Trophoblast cell (in vitro differentiated cells and primary cell): ENCODE data around the gene DDX5.

Source experiments
- DNase-seq, 2 donors: peaks; one replicate each; pipeline ENCODE4 v3.0.0-alpha.2; 2016
- H2AFZ ChIP-seq: 2 replicates; pipeline ENCODE4 v1.6.1; 2013; ENCODE audit warnings: low read length, moderate library complexity, mild to moderate bottlenecking; ENCODE audit not compliant: insufficient read depth, poor library complexity
- H2AK5ac ChIP-seq: 2 replicates; pipeline ENCODE4 v1.6.1; 2013; ENCODE audit warnings: mild to moderate bottlenecking, low read length
- H2BK120ac ChIP-seq: 2 replicates; pipeline ENCODE4 v1.6.1; 2013; ENCODE audit warnings: low read length, mild to moderate bottlenecking, moderate library complexity; ENCODE audit not compliant: insufficient read depth, poor library complexity
- H2BK12ac ChIP-seq: 2 replicates; pipeline ENCODE4 v1.6.1; 2013; ENCODE audit warnings: mild to moderate bottlenecking, low read length, moderate library complexity
- H2BK5ac ChIP-seq: 2 replicates; pipeline ENCODE4 v1.6.1; 2013; ENCODE audit warnings: low read length, low read depth, moderate library complexity, mild to moderate bottlenecking; ENCODE audit not compliant: poor library complexity
- H3K14ac ChIP-seq: 2 replicates; pipeline ENCODE4 v1.6.1; 2013; ENCODE audit warnings: mild to moderate bottlenecking, low read length
- H3K18ac ChIP-seq: 2 replicates; pipeline ENCODE4 v1.6.1; 2013; ENCODE audit warnings: mild to moderate bottlenecking, low read length
- H3K23ac ChIP-seq: 2 replicates; pipeline ENCODE4 v1.6.1; 2013; ENCODE audit warnings: low read length
- H3K27ac ChIP-seq: 2 replicates; pipeline ENCODE4 v1.5.1; 2013; ENCODE audit warnings: low read depth, mild to moderate bottlenecking, inconsistent platforms, low read length, moderate library complexity
- H3K27me3 ChIP-seq: 2 replicates; pipeline ENCODE4 v1.6.1; 2013; ENCODE audit warnings: inconsistent platforms, mild to moderate bottlenecking, low read length, moderate library complexity; ENCODE audit not compliant: insufficient read depth
- H3K36me3 ChIP-seq, 2 experiments: 1 replicate in 1 of 2; 2 replicates in 1 of 2; pipeline ENCODE4 v1.6.1; 2013; ENCODE audit warnings: low read length in 2 of 2, mild to moderate bottlenecking in 2 of 2, moderate library complexity in 1 of 2; ENCODE audit not compliant: insufficient read depth in 2 of 2, control insufficient read depth in 1 of 2
- H3K4ac ChIP-seq: 2 replicates; pipeline ENCODE4 v1.6.1; 2013; ENCODE audit warnings: low read depth, mild to moderate bottlenecking, low read length, moderate library complexity
- H3K4me1 ChIP-seq, 2 experiments: 1 replicate in 1 of 2; 2 replicates in 1 of 2; pipeline ENCODE4 v1.6.1; 2013; ENCODE audit warnings: low read length in 2 of 2, mild to moderate bottlenecking in 2 of 2, moderate library complexity in 1 of 2; ENCODE audit not compliant: insufficient read depth in 2 of 2, control insufficient read depth in 1 of 2
- H3K4me2 ChIP-seq: 2 replicates; pipeline ENCODE4 v1.6.1; 2013; ENCODE audit warnings: inconsistent platforms, mild to moderate bottlenecking, low read length, moderate library complexity
- H3K4me3 ChIP-seq: 2 replicates; pipeline ENCODE4 v1.5.1; 2013; ENCODE audit warnings: mild to moderate bottlenecking, low read depth, low read length, inconsistent platforms
- H3K79me1 ChIP-seq: one replicate; pipeline ENCODE4 v1.6.1; 2013; ENCODE audit warnings: low read length
- H3K79me2 ChIP-seq: 2 replicates; pipeline ENCODE4 v1.6.1; 2013; ENCODE audit warnings: low read length, mild to moderate bottlenecking; ENCODE audit not compliant: control insufficient read depth, insufficient read depth, poor library complexity
- H3K9ac ChIP-seq: 2 replicates; pipeline ENCODE4 v1.6.1; 2013; ENCODE audit warnings: mild to moderate bottlenecking, low read length
- H3K9me3 ChIP-seq: 2 replicates; pipeline ENCODE4 v1.6.1; 2013; ENCODE audit warnings: low read depth, mild to moderate bottlenecking, control low read depth, inconsistent platforms, low read length; ENCODE audit not compliant: insufficient read depth
- H4K12ac ChIP-seq: 2 replicates; pipeline ENCODE4 v1.6.1; 2013; ENCODE audit warnings: low read depth, mild to moderate bottlenecking, low read length, moderate library complexity
- H4K8ac ChIP-seq: 2 replicates; pipeline ENCODE4 v1.6.1; 2013; ENCODE audit warnings: low read depth, mild to moderate bottlenecking, low read length, moderate library complexity
- H4K91ac ChIP-seq: one replicate; pipeline ENCODE4 v1.6.1; 2013; ENCODE audit warnings: low read depth, mild to moderate bottlenecking, low read length, moderate library complexity
- WGBS: extraction: QIAGEN DNeasy Blood & Tissue Kit; methylation state at CpG from one replicate; pipeline ENCODE4 v1.1.7; 2013; ENCODE audit warnings: missing lambda C conversion rate; ENCODE audit not compliant: insufficient read length, insufficient coverage; ENCODE audit errors: extremely low coverage; 5-methylcytosine and 5-hydroxymethylcytosine counted together

Gene DDX5

GRCh38 chr17:64547319-64547718 is 41.2 kb upstream of the DDX5 start:
- no peaks in the 10 kb centered on the region for H3K27me3 ChIP-seq
- WGBS, result no CpG with 5 or more reads among the region's 10 CpGs

GRCh38 chr17:64546716-64547115 is 40.6 kb upstream of the DDX5 start:
- no peaks in the 10 kb centered on the region for H3K79me1 ChIP-seq
- no peak for DNase-seq
- H3K27ac ChIP-seq, result no peak overlapping the region
- H3K4me3 ChIP-seq, result no peak overlapping the region
- H3K79me2 ChIP-seq, result no peaks in the 10 kb centered on the region
- H3K9ac ChIP-seq, result no peak overlapping the region
- no peak overlapping the region for H2BK5ac ChIP-seq
- no peak overlapping the region for H3K4me2 ChIP-seq
- H3K27me3 ChIP-seq, result no peaks in the 10 kb centered on the region
- H4K8ac ChIP-seq, result no peak overlapping the region
- no peaks in the 10 kb centered on the region for H3K4me1 ChIP-seq
- no peak overlapping the region for H2BK12ac ChIP-seq
- no CpG with 5 or more reads among the region's 7 CpGs for WGBS
- peaks cover 15 to 31% of the 10 kb centered on the region in 2 experiments for H3K36me3 ChIP-seq
- H4K12ac ChIP-seq, result no peak overlapping the region
- H2AFZ ChIP-seq, result no peak overlapping the region
- H3K4ac ChIP-seq, result no peak overlapping the region
- no peak overlapping the region for H2BK120ac ChIP-seq
- peaks cover 2% of the 10 kb centered on the region for H3K9me3 ChIP-seq
- no peak overlapping the region for H3K23ac ChIP-seq
- H2AK5ac ChIP-seq, result no peak overlapping the region
- H3K18ac ChIP-seq, result no peak overlapping the region
- H3K14ac ChIP-seq, result no peak overlapping the region
- no peak overlapping the region for H4K91ac ChIP-seq

More at GRCh38 chr17:64547319-64547718, 41.2 kb upstream of the DDX5 start:
- Histone ChIP-seq H2BK120ac (no peak overlapping the region), H3K4me2 (no peak overlapping the region), H3K9me3 (no peaks in the 10 kb centered on the region), H2BK5ac (no peak overlapping the region), H4K12ac (no peak overlapping the region), H3K79me2 (no peaks in the 10 kb centered on the region), H3K4ac (no peak overlapping the region), H2AFZ (no peak overlapping the region), H3K14ac (no peak overlapping the region), H4K8ac (no peak overlapping the region), H3K18ac (no peak overlapping the region), H3K23ac (no peak overlapping the region), H3K79me1 (no peaks in the 10 kb centered on the region), H3K4me1 (no peaks in the 10 kb centered on the region), H2AK5ac (no peak overlapping the region), H3K27ac (no peak overlapping the region), H4K91ac (no peak overlapping the region), H3K9ac (no peak overlapping the region), H2BK12ac (no peak overlapping the region), H3K4me3 (no peak overlapping the region), H3K36me3 (peaks cover 12 to 27% of the 10 kb centered on the region in 2 experiments)
- no peak for DNase-seq

- Histone ChIP-seq H3K23ac (no peak overlapping the region), H3K4me3 (no peak overlapping the region), H3K79me2 (no peaks in the 10 kb centered on the region), H4K91ac (no peak overlapping the region), H3K79me1 (no peaks in the 10 kb centered on the region), H4K12ac (no peak overlapping the region), H2BK120ac (no peak overlapping the region), H3K18ac (no peak overlapping the region), H3K4me1 (no peaks in the 10 kb centered on the region), H2BK12ac (no peak overlapping the region), H3K9ac (no peak overlapping the region), H3K27me3 (no peaks in the 10 kb centered on the region), H2AK5ac (no peak overlapping the region), H3K27ac (no peak overlapping the region), H2BK5ac (no peak overlapping the region), H4K8ac (no peak overlapping the region), H2AFZ (no peak overlapping the region), H3K14ac (no peak overlapping the region), H3K4ac (no peak overlapping the region), H3K36me3 (peaks cover 19 to 37% of the 10 kb centered on the region in 2 experiments), H3K9me3 (peaks cover 2% of the 10 kb centered on the region), H3K4me2 (no peak overlapping the region)
- no CpG with 5 or more reads among the region's 2 CpGs for WGBS
- no peak for DNase-seq
Observed at GRCh38 chr17:64544742-64545141, 38.7 kb upstream of the DDX5 start.

GRCh38 chr17:64540118-64540776 is 34.2 kb upstream of the DDX5 start:
- no peak overlapping the region for H3K14ac ChIP-seq
- no CpG with 5 or more reads among the region's 5 CpGs for WGBS
- no peak overlapping the region for H3K27ac ChIP-seq
- no peak overlapping the region for H2BK5ac ChIP-seq
- H4K12ac ChIP-seq, result no peak overlapping the region
- H3K4me1 ChIP-seq, result no peaks in the 10 kb centered on the region
- no peak overlapping the region for H2AFZ ChIP-seq
- no peak overlapping the region for H4K91ac ChIP-seq
- H2BK12ac ChIP-seq, result no peak overlapping the region
- H3K36me3 ChIP-seq, result peaks cover 21 to 42% of the 10 kb centered on the region in 2 experiments
- no peaks in the 10 kb centered on the region for H3K27me3 ChIP-seq
- H3K23ac ChIP-seq, result no peak overlapping the region
- DNase-seq, result peak; percentile 17 to 74
- H3K79me2 ChIP-seq, result no peaks in the 10 kb centered on the region
- no peaks in the 10 kb centered on the region for H3K79me1 ChIP-seq
- peaks cover 2% of the 10 kb centered on the region for H3K9me3 ChIP-seq
- H3K4me3 ChIP-seq, result no peak overlapping the region
- H4K8ac ChIP-seq, result no peak overlapping the region
- no peak overlapping the region for H3K4me2 ChIP-seq
- no peak overlapping the region for H3K18ac ChIP-seq
- H2BK120ac ChIP-seq, result no peak overlapping the region
- H2AK5ac ChIP-seq, result no peak overlapping the region
- H3K4ac ChIP-seq, result no peak overlapping the region
- H3K9ac ChIP-seq, result no peak overlapping the region
